GM12865 (cell line): Measurements from ENCODE around the gene STARD4.

Experiments
- DNase-seq: peaks from one replicate; pipeline ENCODE4 v3.0.0; 2010; ENCODE audit warnings: low read depth
- H3K4me3 ChIP-seq: 2 replicates; pipeline ENCODE4 v1.5.1; 2011; ENCODE audit warnings: mild to moderate bottlenecking, low read depth, low read length, control low read depth
- CTCF ChIP-seq: IDR thresholded peaks from 2 replicates; pipeline ENCODE4 v1.5.1; 2011; ENCODE audit warnings: low read length, control low read depth, low read depth, inconsistent platforms; ENCODE audit not compliant: insufficient read depth; ENCODE audit errors: missing control alignments

The STARD4 gene

GRCh38 chr5:111548992-111549649 is 36.8 kb upstream of the STARD4 start:
- no peak overlapping the region for H3K4me3 ChIP-seq
- DNase-seq, result no peak
- TF ChIP-seq CTCF, result no peak

GRCh38 chr5:111548348-111548950 is 36.1 kb upstream of the STARD4 start:
- no peak for TF ChIP-seq CTCF
- no peak for DNase-seq

GRCh38 chr5:111545031-111545430 is 32.7 kb upstream of the STARD4 start:
- no peak overlapping the region for H3K4me3 ChIP-seq
- TF ChIP-seq CTCF, result no peak
- DNase-seq, result no peak

More at GRCh38 chr5:111548348-111548950, 36.1 kb upstream of the STARD4 start:
- no peak overlapping the region for H3K4me3 ChIP-seq

- DNase-seq, result no peak
- H3K4me3 ChIP-seq, result no peak overlapping the region
- no peak for TF ChIP-seq CTCF
Observed at GRCh38 chr5:111537141-111538024, 25.0 kb upstream of the STARD4 start.

- H3K4me3 ChIP-seq, result no peak overlapping the region
- no peak for DNase-seq
- no peak for TF ChIP-seq CTCF
Observed at GRCh38 chr5:111535879-111536549, 23.7 kb upstream of the STARD4 start.

- no peak for DNase-seq
- H3K4me3 ChIP-seq, result no peak overlapping the region
- TF ChIP-seq CTCF, result no peak
Observed at GRCh38 chr5:111532886-111533582, 20.7 kb upstream of the STARD4 start.
